Heart left ventricle (tissue), 13 donors: ENCODE measurements around the gene KRT31.

ENCODE experiments used
- CTCF ChIP-seq, 12 donors: fragments of 200-600 bp; sonication (generic) in 4 of 12; IDR thresholded peaks; one replicate each; pipeline versions ENCODE4 v1.5.0 to v1.8.0; 2018 to 2022; ENCODE audit warnings: antibody characterized with exemption in 12 of 12, mild to moderate bottlenecking in 5 of 12
- POLR2A ChIP-seq, 2 donors: fragments of 450-650 bp; IDR thresholded peaks; one replicate each; pipeline ENCODE4 v1.6.1; 2017; ENCODE audit warnings: antibody characterized with exemption in 2 of 2, mild to moderate bottlenecking in 2 of 2, moderate library complexity in 2 of 2
- donor health status: ischemic (EF 13 %, LVEDD 7.1; RV severe dilation, severe dysfunction).
- donor health status: DM: no; HTN: yes; CAD: no.
- donor health status: DM: no; HTN: no; CAD: no.
- donor health status: ischemic (EF 25% LVEDD 6.9; RV normal size, moderate dysfunction).
- donor health status: ischemic (EF 25% LVEDD 5.7; RV mildly dilated, moderate dysfunction).
- donor health status: ischemic (EF 35%, LVEDD 5.7; RV mildly dilated, moderate dysfunction).
- donor health status: nonischemic (EF 11% LVEDD 7.7; RV severe dilation, severe dysfunction).
- donor health status: DM: yes; HTN: yes; CAD: no.
- donor health status: PGD.
- donor health status: ischemic (EF 29% LVEDD 5.4; RV normal size, mild dysfunction).
- donor health status: nonischemic (EF 23%, LVEDD 6.1; RV moderate dilation, normal function).

- TF ChIP-seq CTCF (IDR thresholded peaks at IDR 0.05) (no peak), POLR2A (IDR thresholded peaks at IDR 0.05) (no peak)
Observed at GRCh38 chr17:41345992-41346391, 51.4 kb downstream of the KRT31 start.
